ENCODE results near the gene DAPK3. TPM values are rescaled to one million over a fixed set of nuclear protein-coding genes. Genes with fewer than 3 reads are reported as not detected.

DAPK3 gene
- polyA plus RNA-seq (2012; ENCODE audit: insufficient read length, low read depth), result 93.5 TPM

GRCh38 chr19:3970808-3971598 lies at the start of gene DAPK3:
Gene DAPK3, minus strand, starts transcription at chr19:3971099. Its CDS starts 1,364 bp downstream, at chr19:3969735.
- TF ChIP-seq TAF1 (IDR thresholded peaks at IDR 0.05; ENCODE audit: borderline replicate concordance, insufficient read depth, low read length) (no peak), REST (IDR thresholded peaks at IDR 0.05; ENCODE audit: insufficient read depth in 1 of 2, low read depth in 2 of 2, low read length in 2 of 2) (peak; percentile 90 to 94), POLR2AphosphoS5 (IDR thresholded peaks at IDR 0.05; ENCODE audit: low read depth, low read length) (peak; percentile 65; the same call in 1 of the 2 replicates), SIN3A (IDR thresholded peaks at IDR 0.05; ENCODE audit: borderline replicate concordance, insufficient read depth, low read length) (no peak), FOXP2 (optimal IDR thresholded peaks at IDR 0.05; ENCODE audit: borderline replicate concordance, extremely low read depth, extremely low read length, insufficient read depth) (peak; percentile 59)

GRCh38 chr19:4019578-4019977 lies 48.7 kb upstream of the DAPK3 start:
- TF ChIP-seq TAF1 (IDR thresholded peaks at IDR 0.05; ENCODE audit: borderline replicate concordance, insufficient read depth, low read length), result no peak
- TF ChIP-seq SIN3A (IDR thresholded peaks at IDR 0.05; ENCODE audit: borderline replicate concordance, insufficient read depth, low read length), result no peak
- TF ChIP-seq REST (IDR thresholded peaks at IDR 0.05; ENCODE audit: insufficient read depth in 1 of 2, low read depth in 2 of 2, low read length in 2 of 2), result no peak
- TF ChIP-seq POLR2AphosphoS5 (IDR thresholded peaks at IDR 0.05; ENCODE audit: low read depth, low read length), result no peak
- TF ChIP-seq FOXP2 (optimal IDR thresholded peaks at IDR 0.05; ENCODE audit: borderline replicate concordance, extremely low read depth, extremely low read length, insufficient read depth), result no peak

- TF ChIP-seq TAF1 (IDR thresholded peaks at IDR 0.05; ENCODE audit: borderline replicate concordance, insufficient read depth, low read length) (no peak), SIN3A (IDR thresholded peaks at IDR 0.05; ENCODE audit: borderline replicate concordance, insufficient read depth, low read length) (no peak), FOXP2 (optimal IDR thresholded peaks at IDR 0.05; ENCODE audit: borderline replicate concordance, extremely low read depth, extremely low read length, insufficient read depth) (no peak), REST (IDR thresholded peaks at IDR 0.05; ENCODE audit: insufficient read depth in 1 of 2, low read depth in 2 of 2, low read length in 2 of 2) (no peak), POLR2AphosphoS5 (IDR thresholded peaks at IDR 0.05; ENCODE audit: low read depth, low read length) (no peak)
Measured at GRCh38 chr19:4018775-4019504, 48.0 kb upstream of the DAPK3 start.

- no peak for TF ChIP-seq POLR2AphosphoS5 (IDR thresholded peaks at IDR 0.05; ENCODE audit: low read depth, low read length)
- TF ChIP-seq FOXP2 (optimal IDR thresholded peaks at IDR 0.05; ENCODE audit: borderline replicate concordance, extremely low read depth, extremely low read length, insufficient read depth), result no peak
- TF ChIP-seq TAF1 (IDR thresholded peaks at IDR 0.05; ENCODE audit: borderline replicate concordance, insufficient read depth, low read length), result no peak
- TF ChIP-seq SIN3A (IDR thresholded peaks at IDR 0.05; ENCODE audit: borderline replicate concordance, insufficient read depth, low read length), result no peak
- no peak for TF ChIP-seq REST (IDR thresholded peaks at IDR 0.05; ENCODE audit: insufficient read depth in 1 of 2, low read depth in 2 of 2, low read length in 2 of 2)
Measured at GRCh38 chr19:4018140-4018613, 47.3 kb upstream of the DAPK3 start.

Measured in PFSK-1 (cell line).